ENCODE data around the gene NCDN.

The NCDN gene

DNA sequence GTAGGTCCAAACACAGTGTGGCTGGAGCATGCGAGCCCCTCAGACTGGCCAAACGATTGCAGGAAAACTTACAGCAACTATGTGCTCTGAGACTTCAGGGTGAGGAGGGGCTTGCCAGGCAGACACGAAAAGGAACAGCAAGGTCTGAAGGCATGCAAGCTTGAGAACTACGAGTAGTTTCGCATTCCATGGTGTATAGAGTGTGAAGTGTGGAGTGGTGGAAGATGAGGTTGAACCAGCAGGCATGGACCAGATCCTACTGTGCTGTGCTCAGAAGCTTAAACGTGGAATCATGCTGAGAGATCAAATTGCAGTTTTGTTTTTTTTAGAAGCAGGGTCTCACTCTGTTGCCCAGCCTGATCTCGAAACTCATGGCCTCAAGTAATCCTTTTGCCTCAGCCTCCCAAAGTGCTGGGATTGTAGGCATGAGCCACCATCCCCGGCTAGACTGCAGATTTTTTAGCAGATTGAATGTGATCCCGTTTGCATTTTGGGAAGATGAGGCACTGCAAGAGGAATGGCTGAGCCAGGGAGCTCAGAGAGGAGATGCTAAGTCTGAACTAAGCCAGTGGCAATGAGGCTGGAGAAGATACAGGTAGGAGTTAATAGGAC is 10.5 kb downstream of the NCDN start:
- in situ Hi-C loops (cut with HindIII; ENCODE audit: low sequenced_read_pairs), result loop anchor here (5.0 kb wide), 1 partner anchor 159 kb away; no protein-coding TSS in a partner anchor
- TF ChIP-seq, protein P1, sequence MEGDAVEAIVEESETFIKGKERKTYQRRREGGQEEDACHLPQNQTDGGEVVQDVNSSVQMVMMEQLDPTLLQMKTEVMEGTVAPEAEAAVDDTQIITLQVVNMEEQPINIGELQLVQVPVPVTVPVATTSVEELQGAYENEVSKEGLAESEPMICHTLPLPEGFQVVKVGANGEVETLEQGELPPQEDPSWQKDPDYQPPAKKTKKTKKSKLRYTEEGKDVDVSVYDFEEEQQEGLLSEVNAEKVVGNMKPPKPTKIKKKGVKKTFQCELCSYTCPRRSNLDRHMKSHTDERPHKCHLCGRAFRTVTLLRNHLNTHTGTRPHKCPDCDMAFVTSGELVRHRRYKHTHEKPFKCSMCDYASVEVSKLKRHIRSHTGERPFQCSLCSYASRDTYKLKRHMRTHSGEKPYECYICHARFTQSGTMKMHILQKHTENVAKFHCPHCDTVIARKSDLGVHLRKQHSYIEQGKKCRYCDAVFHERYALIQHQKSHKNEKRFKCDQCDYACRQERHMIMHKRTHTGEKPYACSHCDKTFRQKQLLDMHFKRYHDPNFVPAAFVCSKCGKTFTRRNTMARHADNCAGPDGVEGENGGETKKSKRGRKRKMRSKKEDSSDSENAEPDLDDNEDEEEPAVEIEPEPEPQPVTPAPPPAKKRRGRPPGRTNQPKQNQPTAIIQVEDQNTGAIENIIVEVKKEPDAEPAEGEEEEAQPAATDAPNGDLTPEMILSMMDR (IDR thresholded peaks at IDR 0.05; ENCODE audit: low read depth, low read length, missing control alignments), result no peak
- DNase-seq (ENCODE audit: low read depth), result no peak
- no peak overlapping the region for H3K4me3 ChIP-seq (ENCODE audit: low read depth, low read length)

DNA sequence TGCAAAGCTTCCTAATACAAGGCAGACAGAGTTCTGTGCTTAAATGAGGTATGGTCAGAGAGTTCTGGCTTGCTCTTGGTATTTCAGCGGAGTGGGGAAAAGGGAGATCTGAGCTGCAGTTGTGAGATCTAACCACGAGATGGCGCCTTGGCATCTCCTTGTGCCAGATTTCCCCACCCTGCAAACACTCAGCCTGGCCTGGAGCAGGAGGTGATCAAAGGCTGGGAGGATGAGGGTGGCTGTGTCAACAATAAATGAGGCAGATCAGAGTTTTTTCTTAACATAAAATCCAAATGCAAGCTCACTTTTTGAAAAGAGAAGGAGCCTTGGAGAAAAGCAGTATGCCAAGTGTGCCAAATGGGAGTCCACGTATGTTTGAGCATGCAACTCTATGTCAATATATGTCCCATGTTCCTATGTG is 11.4 kb downstream of the NCDN start:
- TF ChIP-seq, protein P1 (IDR thresholded peaks at IDR 0.05; ENCODE audit: low read depth, low read length, missing control alignments), result peak; percentile 91
- no peak overlapping the region for H3K4me3 ChIP-seq (ENCODE audit: low read depth, low read length)
- peak; percentile 48 for DNase-seq (ENCODE audit: low read depth)
- in situ Hi-C loops (cut with HindIII; ENCODE audit: low sequenced_read_pairs), result loop anchor here (5.0 kb wide), 1 partner anchor 158 kb away; no protein-coding TSS in a partner anchor

- no peak overlapping the region for H3K4me3 ChIP-seq (ENCODE audit: low read depth, low read length)
- in situ Hi-C loops (cut with HindIII; ENCODE audit: low sequenced_read_pairs), result loop anchor here (5.0 kb wide), 1 partner anchor 157 kb away; no protein-coding TSS in a partner anchor
- TF ChIP-seq, protein P1 (IDR thresholded peaks at IDR 0.05; ENCODE audit: low read depth, low read length, missing control alignments), result no peak
- no peak for DNase-seq (ENCODE audit: low read depth)
Observed at GRCh38 chr1:35569936-35570335, 12.3 kb downstream of the NCDN start.

DNA sequence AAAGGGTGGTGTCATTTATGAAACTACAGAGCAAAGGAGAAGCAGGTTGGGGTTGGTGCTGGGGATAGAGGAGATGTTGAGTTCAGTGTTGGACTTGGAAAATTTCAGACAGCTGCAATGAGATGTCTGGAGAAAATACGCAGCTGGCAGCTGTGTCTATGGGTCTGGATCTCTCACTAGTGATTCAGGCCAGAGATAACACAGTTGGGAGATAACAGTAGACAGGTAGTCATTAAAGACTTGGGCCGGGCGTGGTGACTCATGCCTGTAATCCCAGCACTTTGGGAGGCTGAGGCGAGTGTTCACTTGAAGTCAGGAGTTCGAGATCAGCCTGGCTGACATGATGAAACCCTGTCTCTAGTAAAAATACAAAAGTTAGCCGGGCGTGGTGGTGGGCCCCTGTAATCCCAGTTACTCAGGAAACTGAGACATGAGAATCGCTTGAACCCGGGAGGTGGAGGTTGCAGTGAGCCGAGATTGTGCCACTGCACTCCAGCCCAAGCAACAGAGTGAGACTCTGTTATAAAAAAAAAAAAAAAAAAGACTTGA is 13.1 kb downstream of the NCDN start:
- DNase-seq (ENCODE audit: low read depth), result no peak
- no peak overlapping the region for H3K4me3 ChIP-seq (ENCODE audit: low read depth, low read length)
- in situ Hi-C loops (cut with HindIII; ENCODE audit: low sequenced_read_pairs), result no loop called here
- TF ChIP-seq, protein P1 (IDR thresholded peaks at IDR 0.05; ENCODE audit: low read depth, low read length, missing control alignments), result no peak

- DNase-seq (ENCODE audit: low read depth), result no peak
- TF ChIP-seq, protein P1 (IDR thresholded peaks at IDR 0.05; ENCODE audit: low read depth, low read length, missing control alignments), result no peak
- in situ Hi-C loops (cut with HindIII; ENCODE audit: low sequenced_read_pairs), result no loop called here
- no peak overlapping the region for H3K4me3 ChIP-seq (ENCODE audit: low read depth, low read length)
Observed at GRCh38 chr1:35571263-35571662, 13.7 kb downstream of the NCDN start.

DNA sequence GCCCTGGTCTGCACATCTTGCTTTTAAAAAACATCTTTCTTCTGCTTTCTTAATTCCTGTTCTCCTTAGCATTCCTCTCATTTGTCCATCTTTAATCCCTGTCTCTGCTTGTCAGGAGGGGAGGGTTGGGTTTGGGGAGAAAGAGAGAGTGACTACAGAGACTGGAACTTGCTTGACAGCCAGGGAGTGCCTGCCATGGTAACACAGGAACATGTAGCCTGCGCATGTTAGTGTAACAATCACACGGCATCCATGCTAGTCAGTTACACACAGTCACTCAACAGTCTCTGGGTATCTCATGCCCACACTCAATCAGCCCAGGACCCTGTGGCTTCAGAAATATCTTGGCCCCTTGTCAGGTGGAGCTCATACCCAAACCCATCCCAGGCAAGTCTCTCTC is 14.7 kb downstream of the NCDN start:
- in situ Hi-C loops (cut with HindIII; ENCODE audit: low sequenced_read_pairs), result no loop called here

More for the DNA sequence above, 14.7 kb downstream of the NCDN start:
- DNase-seq (ENCODE audit: low read depth), result no peak
- TF ChIP-seq, protein P1 (IDR thresholded peaks at IDR 0.05; ENCODE audit: low read depth, low read length, missing control alignments), result no peak
- no peak overlapping the region for H3K4me3 ChIP-seq (ENCODE audit: low read depth, low read length)

All from astrocyte of the cerebellum (primary cell).